Neutrophil (primary cell): ENCODE results near the gene MIB2.

Source experiments
- H3K27ac ChIP-seq: fragments of 200-600 bp; sonication (generic); 2 replicates; pipeline ENCODE4 v1.5.1; 2016; ENCODE audit warnings: mild to moderate bottlenecking, moderate library complexity
- H3K27me3 ChIP-seq: fragments of 200-600 bp; sonication (generic); 2 replicates; pipeline ENCODE4 v1.6.0; 2016; ENCODE audit warnings: mild to moderate bottlenecking
- H3K36me3 ChIP-seq: fragments of 200-600 bp; sonication (generic); 2 replicates; pipeline ENCODE4 v1.5.1; 2017
- H3K4me1 ChIP-seq, 2 experiments: fragments of 200-600 bp in 1 of 2; sonication (generic) in 1 of 2; 1 replicate in 1 of 2; 2 replicates in 1 of 2; pipeline versions ENCODE4 v1.5.1 to v1.6.1; 2013 to 2016; ENCODE audit warnings: low read depth in 1 of 2, low read length in 1 of 2, mild to moderate bottlenecking in 1 of 2, moderate library complexity in 1 of 2; ENCODE audit not compliant: control insufficient read depth in 1 of 2, insufficient read depth in 1 of 2
- H3K4me3 ChIP-seq, 2 experiments: fragments of 200-600 bp in 1 of 2; sonication (generic) in 1 of 2; 1 replicate in 1 of 2; 2 replicates in 1 of 2; pipeline ENCODE4 v1.5.1; 2013 to 2016; ENCODE audit warnings: low read depth in 1 of 2, low read length in 1 of 2, mild to moderate bottlenecking in 1 of 2, moderate library complexity in 1 of 2
- H3K9me3 ChIP-seq: fragments of 200-600 bp; sonication (generic); 2 replicates; pipeline ENCODE4 v1.5.1; 2016
- TF ChIP-seq, protein P1 (sequence below): fragments of 200-600 bp; sonication (generic); IDR thresholded peaks from 2 replicates; pipeline ENCODE4 v1.5.1; 2016; ENCODE audit warnings: antibody characterized with exemption

Gene MIB2

DNA sequence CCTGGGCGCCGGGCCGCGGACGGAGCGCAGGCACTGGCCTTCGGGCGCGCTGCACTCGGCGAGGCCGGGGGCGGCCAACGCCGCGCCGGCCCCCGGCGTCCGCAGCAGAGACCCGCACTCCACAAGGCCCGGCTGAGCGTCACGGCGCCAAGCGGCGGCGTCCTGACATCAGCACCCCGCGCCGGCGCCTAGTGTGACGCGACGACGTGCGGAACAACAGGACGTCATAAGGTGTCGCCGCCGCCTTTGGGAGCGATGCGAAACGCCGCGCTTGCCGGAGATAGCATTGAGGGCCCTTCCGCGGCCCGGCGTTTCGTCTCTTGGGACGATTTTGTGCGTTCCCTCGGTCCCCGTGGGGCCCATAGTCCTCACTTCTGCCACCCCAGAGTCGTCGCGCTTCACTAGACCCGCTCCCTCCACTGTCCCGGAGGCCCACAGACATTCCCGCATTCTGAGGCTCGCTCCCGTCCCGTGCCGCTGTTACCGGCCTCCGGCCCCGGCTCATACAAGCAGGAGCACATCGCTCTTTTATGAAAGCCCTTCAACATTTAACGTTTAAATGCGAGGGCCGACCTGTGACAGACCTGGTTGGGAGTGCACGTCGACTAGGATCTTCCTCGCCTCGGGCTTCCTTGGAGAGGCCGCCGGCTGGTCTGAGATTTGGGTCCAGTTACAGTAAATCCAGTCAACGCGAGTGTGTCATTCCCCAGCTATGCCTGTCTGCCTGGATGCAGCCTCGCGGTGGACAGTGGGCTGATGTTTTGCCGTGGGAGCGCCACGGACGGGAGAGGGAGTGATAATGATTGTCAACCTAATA lies 40.4 kb upstream of the MIB2 start, which contains the start of gene SSU72:
TSS of gene SSU72 (minus strand) at position 143 of the 817 bp plus-strand sequence. CDS start 306 bp downstream, outside the sequence.
- TF ChIP-seq, protein P1, sequence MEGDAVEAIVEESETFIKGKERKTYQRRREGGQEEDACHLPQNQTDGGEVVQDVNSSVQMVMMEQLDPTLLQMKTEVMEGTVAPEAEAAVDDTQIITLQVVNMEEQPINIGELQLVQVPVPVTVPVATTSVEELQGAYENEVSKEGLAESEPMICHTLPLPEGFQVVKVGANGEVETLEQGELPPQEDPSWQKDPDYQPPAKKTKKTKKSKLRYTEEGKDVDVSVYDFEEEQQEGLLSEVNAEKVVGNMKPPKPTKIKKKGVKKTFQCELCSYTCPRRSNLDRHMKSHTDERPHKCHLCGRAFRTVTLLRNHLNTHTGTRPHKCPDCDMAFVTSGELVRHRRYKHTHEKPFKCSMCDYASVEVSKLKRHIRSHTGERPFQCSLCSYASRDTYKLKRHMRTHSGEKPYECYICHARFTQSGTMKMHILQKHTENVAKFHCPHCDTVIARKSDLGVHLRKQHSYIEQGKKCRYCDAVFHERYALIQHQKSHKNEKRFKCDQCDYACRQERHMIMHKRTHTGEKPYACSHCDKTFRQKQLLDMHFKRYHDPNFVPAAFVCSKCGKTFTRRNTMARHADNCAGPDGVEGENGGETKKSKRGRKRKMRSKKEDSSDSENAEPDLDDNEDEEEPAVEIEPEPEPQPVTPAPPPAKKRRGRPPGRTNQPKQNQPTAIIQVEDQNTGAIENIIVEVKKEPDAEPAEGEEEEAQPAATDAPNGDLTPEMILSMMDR = peak; percentile 20
- Histone ChIP-seq H3K36me3 (peaks cover 9% of the 10 kb centered on the region), H3K27me3 (peaks cover 22% of the 10 kb centered on the region), H3K4me3 (peak within 1 kb of the TSS; percentile 81 to 99), H3K9me3 (no peaks in the 10 kb centered on the region), H3K4me1 (peaks cover 19 to 25% of the 10 kb centered on the region in 2 experiments), H3K27ac (peak within 1 kb of the TSS; percentile 99)

DNA sequence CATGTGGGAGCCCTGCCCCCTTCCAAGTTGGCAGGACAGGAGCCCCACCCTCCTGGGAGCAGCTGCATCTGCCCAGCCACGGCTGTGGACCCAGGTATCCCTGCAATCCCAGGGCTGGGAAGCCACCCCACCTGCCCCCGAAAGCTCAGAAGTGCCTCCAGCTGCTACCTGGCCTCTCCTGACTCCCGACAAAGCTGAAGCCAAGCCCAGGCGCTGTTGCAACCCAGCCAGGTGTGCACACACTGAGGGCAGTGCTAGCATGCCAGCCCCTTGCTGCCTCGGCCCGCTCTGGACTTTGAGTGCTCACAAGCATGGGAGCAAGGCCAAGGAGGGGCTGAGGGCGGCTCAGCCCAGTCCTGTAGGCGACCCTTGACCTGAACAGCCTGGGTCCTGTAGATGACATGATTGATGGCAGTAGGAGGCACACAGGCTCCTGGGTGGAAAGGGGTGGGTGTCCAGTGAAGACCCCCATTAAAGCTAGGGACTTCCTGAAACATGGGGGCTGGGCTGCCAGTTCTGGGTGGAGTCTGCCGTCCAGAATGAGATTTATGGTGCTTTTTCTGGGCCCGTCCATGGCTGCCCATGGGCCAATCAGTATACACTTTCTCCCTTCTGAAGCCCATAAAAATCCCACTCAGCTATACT lies 37.8 kb upstream of the MIB2 start:
- Histone ChIP-seq H3K27ac (no peak overlapping the region), H3K27me3 (peaks cover 45% of the 10 kb centered on the region), H3K9me3 (no peaks in the 10 kb centered on the region), H3K4me3 (no peak overlapping the region), H3K36me3 (no peaks in the 10 kb centered on the region), H3K4me1 (peaks cover 18 to 25% of the 10 kb centered on the region in 2 experiments)
- TF ChIP-seq, protein P1 = no peak

DNA sequence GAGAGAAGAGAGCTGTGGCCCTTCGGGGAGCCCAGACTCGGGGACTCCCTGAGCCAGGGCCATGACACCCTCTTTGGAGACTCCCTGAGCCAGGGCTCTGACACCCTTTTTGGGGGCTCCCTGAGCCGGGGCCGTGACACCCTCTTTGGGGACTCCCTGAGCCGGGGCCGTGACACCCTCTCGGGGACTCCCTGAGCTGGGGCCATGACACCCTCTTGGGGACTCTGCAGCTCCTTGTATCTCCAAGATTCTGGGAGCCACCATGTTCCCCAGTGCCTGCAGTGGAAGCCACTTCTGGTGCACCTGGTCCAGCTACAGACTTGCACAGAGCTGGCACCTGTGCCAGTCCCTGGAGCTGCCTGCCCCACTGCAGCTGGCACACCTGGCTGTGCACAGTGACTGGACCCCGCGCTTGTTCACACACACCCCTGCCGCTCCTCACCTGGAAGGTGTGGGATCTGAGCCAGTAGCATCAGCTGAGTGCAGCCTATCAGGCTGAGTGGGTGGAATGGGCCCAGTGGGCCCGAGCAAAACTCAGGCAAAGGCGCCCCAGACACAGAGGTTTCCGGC lies 36.8 kb upstream of the MIB2 start:
- peaks cover 55% of the 10 kb centered on the region for H3K27me3 ChIP-seq
- no peak overlapping the region for H3K27ac ChIP-seq
- TF ChIP-seq, protein P1 = no peak
- H3K4me3 ChIP-seq = no peak overlapping the region
- no peaks in the 10 kb centered on the region for H3K36me3 ChIP-seq
- peaks cover 9 to 16% of the 10 kb centered on the region in 2 experiments for H3K4me1 ChIP-seq
- H3K9me3 ChIP-seq = no peaks in the 10 kb centered on the region

DNA sequence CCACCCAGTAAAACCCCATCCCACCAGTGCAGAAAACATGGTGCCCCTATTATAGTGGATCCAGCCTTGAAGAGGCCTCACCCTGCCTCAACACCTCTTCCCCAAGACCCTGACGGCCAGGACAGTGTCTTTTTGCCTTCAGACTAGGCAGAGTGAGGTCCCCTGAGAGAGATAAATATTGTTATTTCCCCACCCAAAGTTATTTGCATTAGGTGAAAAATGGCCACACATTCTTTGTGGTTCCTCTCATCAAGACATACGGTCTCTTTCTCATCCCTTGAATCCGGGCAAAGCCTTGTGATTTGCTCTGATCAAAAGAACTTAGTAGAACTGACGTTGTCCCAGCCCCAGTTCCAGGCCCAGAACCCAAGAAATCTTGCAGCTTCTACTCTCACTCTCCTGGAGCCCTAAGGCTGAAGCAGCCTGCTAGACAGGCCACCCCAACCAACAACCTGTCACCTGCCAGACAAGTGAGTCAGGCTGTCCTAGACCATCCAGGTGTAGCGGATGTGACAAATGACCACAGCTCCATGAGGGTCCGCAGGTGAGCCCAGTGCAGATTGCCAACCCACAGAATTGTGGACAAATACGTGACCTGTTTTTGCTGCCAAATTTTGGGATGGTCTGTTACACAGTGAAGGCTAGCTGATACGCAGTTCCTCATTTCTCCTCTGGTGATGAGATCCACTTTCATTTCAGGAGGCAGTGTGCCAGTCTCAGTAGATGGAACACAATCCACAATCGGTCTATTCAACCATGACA lies 32.5 kb upstream of the MIB2 start:
- Histone ChIP-seq H3K36me3 (no peaks in the 10 kb centered on the region), H3K27ac (no peak overlapping the region), H3K4me3 (no peak overlapping the region), H3K4me1 (no peaks in the 10 kb centered on the region), H3K9me3 (no peaks in the 10 kb centered on the region), H3K27me3 (peaks cover 86% of the 10 kb centered on the region)
- TF ChIP-seq, protein P1 = no peak

DNA sequence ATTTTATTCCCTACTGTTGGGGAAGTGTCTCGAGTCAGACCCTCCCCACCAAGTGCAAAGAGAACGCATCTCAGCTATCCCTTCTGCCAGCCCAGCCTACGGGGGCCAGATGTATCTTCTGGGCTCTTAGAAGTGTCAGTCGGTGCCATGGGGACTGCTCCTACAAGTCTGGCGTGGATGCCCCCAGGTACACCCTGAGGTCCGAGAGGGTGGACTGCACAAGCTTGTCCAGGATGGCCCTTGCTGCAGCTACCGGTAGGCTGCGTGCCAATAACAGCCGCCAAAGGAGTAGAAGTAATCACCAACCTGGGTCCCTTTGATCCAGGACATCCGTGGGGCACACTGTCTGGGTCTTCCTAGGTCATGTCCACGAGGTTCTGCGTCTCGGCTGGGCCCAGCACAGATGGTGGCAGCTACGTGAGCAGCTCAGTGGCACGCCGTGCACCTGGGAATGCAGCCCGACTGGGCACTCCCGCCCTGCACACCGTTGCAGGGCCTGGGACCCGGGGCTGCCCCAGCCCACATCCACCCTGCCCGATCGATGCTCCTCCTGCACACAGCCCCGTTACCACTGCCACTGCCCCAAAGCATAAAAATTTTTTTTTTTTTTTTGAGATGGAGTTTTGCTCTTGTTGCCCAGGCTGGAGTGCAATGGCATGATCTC lies 31.8 kb upstream of the MIB2 start:
- TF ChIP-seq, protein P1 = no peak
- H3K27ac ChIP-seq = no peak overlapping the region

More for the DNA sequence above, 31.8 kb upstream of the MIB2 start:
- Histone ChIP-seq H3K36me3 (no peaks in the 10 kb centered on the region), H3K9me3 (no peaks in the 10 kb centered on the region), H3K4me3 (no peak overlapping the region), H3K4me1 (no peaks in the 10 kb centered on the region), H3K27me3 (peaks cover 79% of the 10 kb centered on the region)
